ENCODE data around the gene ABHD2.
A peak's percentile ranks its signal among the peaks of the same experiment; 100 is the strongest.

DNA sequence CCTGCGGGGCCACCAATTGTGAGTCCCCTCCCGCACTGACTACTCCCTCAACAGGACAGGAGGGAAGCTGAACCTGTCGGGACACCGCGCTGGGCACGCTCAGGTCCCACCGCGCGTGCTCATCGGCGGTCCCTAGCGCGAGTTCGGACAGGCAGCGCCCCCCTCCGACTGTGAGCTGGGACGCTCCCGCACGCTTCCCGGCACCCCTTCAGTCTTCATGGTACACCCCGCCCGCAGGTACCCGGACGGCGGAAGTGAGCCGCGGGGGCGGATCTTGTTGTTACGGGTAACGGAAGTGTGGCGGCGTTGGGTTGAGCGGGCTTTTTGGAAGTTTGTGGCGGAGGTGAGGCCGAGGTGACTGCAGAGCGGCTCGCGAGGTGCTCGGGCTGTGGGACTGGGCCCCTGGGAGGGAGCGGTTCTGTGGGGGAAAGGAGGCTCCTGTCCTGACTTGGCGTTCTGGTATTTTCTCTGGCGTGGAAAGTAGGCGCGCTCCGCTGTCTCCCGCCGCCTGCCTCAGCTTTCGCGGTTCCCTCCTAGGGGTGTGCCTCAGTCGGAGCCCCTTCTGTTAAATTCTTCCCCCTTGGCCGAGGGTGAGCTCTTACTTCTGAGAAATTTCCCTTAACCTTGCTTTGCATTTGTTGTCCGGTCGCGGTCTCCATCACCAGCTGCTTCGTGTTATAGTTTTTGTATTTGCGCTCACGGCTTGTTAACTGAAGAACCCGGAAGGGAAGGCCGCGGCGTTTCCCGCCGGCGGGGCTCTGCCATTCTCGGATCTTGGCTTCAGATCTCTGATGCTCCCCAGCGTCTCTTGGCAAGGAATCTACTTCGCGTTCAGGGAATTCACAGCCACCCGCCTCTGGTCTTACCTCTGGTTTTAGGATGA lies 155.7 kb downstream of the ABHD2 start, which contains the start of gene FANCI:
- TF ChIP-seq, protein P1, sequence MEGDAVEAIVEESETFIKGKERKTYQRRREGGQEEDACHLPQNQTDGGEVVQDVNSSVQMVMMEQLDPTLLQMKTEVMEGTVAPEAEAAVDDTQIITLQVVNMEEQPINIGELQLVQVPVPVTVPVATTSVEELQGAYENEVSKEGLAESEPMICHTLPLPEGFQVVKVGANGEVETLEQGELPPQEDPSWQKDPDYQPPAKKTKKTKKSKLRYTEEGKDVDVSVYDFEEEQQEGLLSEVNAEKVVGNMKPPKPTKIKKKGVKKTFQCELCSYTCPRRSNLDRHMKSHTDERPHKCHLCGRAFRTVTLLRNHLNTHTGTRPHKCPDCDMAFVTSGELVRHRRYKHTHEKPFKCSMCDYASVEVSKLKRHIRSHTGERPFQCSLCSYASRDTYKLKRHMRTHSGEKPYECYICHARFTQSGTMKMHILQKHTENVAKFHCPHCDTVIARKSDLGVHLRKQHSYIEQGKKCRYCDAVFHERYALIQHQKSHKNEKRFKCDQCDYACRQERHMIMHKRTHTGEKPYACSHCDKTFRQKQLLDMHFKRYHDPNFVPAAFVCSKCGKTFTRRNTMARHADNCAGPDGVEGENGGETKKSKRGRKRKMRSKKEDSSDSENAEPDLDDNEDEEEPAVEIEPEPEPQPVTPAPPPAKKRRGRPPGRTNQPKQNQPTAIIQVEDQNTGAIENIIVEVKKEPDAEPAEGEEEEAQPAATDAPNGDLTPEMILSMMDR (IDR thresholded peaks at IDR 0.05; ENCODE audit: low read depth, low read length, poor library complexity, severe bottlenecking), result peak; percentile 79
- no peak for TF ChIP-seq EZH2phosphoT487 (IDR thresholded peaks at IDR 0.05; ENCODE audit: borderline replicate concordance, low read length)

Data from DOHH2 (cell line).